Calu3 (cell line): ENCODE measurements around the gene PADI1. TPM values are rescaled to one million over a fixed set of nuclear protein-coding genes. Genes with fewer than 3 reads are reported as not detected.
A peak's percentile ranks its signal among the peaks of the same experiment; 100 is the strongest.
"Not testable (repeated sequence)": the region's sequence is repeated elsewhere in the genome, so short reads cannot be mapped to it uniquely, and the experiment has no call there.

ENCODE experiments used
- BruUV-seq: library from RNA; stranded (reverse); fragments of 400-500 nt; replicated peaks from 2 replicates; lab custom pipeline; 2021; lab: Mats Ljungman, UMichigan
- CTCF ChIA-PET: fragments of 300-600 bp; sonication (Branson Sonifier 250); formaldehyde crosslinking; loops from one replicate; lab custom pipeline; 2022; ENCODE audit warnings: antibody characterized with exemption; lab: Charles Lee
- DNase-seq: peaks from one replicate; pipeline ENCODE4 v3.0.0; 2022
- H3K27ac Mint-ChIP-seq: one replicate; pipeline ENCODE4 v1.8.0; 2022; ENCODE audit warnings: mixed read lengths; ENCODE audit not compliant: unreplicated experiment
- H3K27me3 Mint-ChIP-seq: one replicate; pipeline ENCODE4 v1.8.0; 2022; ENCODE audit warnings: mixed read lengths; ENCODE audit not compliant: unreplicated experiment
- H3K36me3 Mint-ChIP-seq: one replicate; pipeline ENCODE4 v1.8.0; 2022; ENCODE audit warnings: mild to moderate bottlenecking, moderate library complexity, mixed read lengths; ENCODE audit not compliant: insufficient read depth, unreplicated experiment
- H3K4me1 Mint-ChIP-seq: one replicate; pipeline ENCODE4 v1.8.0; 2022; ENCODE audit warnings: mild to moderate bottlenecking, low read depth, mixed read lengths; ENCODE audit not compliant: unreplicated experiment
- H3K4me3 Mint-ChIP-seq: one replicate; pipeline ENCODE4 v1.8.0; 2022; ENCODE audit warnings: mild to moderate bottlenecking, low read depth, moderate library complexity, mixed read lengths; ENCODE audit not compliant: unreplicated experiment
- H3K9me3 Mint-ChIP-seq: one replicate; pipeline ENCODE4 v1.8.0; 2022; ENCODE audit warnings: low read depth, mixed read lengths; ENCODE audit not compliant: unreplicated experiment
- intact Hi-C: fragments of 100-400 bp; cut with micrococcal nuclease; formaldehyde crosslinking; loops from one replicate; pipeline ENCODE4 v1.10.0; 2022; ENCODE audit not compliant: unreplicated experiment
- total RNA-seq: library from RNA; stranded (reverse); gene quantifications from 2 replicates; pipeline ENCODE4 v1.2.3, GENCODE V29; 2022
- TF ChIP-seq, protein P1 (sequence below): fragments of 200-600 bp; IDR thresholded peaks from one replicate; pipeline ENCODE4 v1.8.0; 2022; ENCODE audit warnings: antibody characterized with exemption; ENCODE audit not compliant: unreplicated experiment

PADI1 gene
- total RNA-seq, 1 experiment from 2014 or later: 2.3 TPM

DNA sequence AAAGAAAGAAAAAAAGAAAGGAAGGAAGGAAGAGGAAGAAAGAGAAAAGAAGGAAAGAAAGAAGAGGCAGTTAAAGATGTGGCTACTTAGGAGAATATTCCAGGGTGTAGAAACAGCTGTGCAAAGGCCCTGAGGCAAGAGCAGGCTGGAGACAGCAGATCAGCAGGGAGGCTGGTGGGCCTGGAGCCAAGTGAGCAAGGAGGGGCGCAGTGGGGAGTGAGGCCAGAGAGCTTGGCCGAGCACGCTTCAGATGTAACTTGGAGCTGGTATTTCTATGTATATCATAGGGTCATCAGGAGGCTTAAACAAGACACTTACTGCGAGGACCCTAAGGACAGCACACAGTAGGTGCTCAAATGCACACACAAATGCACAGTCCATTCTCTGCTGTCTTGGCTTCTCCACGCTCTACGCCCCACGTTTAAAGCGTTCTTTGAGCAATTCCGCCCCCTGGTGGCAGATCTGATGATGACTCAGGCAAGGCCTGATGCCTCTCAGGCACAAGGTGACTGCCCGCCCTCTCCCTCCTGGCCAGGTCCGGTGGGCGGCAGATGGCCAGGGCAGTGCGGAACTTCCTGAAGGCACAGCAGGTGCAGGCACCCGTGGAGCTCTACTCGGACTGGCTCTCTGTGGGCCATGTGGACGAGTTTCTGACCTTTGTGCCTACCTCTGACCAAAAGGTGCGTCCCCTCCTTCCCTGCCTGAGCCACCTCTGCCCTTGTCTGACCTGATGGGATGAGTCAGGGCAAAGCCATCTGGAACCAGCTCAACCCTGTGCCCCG is 32.0 kb downstream of the PADI1 start:
- BruUV-seq: no TSS peak
- Mint-ChIP-seq H3K36me3 (peaks cover 24% of the 10 kb centered on the region), H3K27ac (peak overlapping the region; percentile 8), H3K4me3 (no peak overlapping the region), H3K4me1 (peaks cover 51% of the 10 kb centered on the region), H3K9me3 (no peaks in the 10 kb centered on the region), H3K27me3 (no peaks in the 10 kb centered on the region)
- CTCF ChIA-PET: interaction anchor here (0.7 to 1.8 kb wide), 6 partner anchors 14 to 112 kb away, joined by 3 to 11 read pairs (median 3); no protein-coding TSS in a partner anchor
- TF ChIP-seq, protein P1, sequence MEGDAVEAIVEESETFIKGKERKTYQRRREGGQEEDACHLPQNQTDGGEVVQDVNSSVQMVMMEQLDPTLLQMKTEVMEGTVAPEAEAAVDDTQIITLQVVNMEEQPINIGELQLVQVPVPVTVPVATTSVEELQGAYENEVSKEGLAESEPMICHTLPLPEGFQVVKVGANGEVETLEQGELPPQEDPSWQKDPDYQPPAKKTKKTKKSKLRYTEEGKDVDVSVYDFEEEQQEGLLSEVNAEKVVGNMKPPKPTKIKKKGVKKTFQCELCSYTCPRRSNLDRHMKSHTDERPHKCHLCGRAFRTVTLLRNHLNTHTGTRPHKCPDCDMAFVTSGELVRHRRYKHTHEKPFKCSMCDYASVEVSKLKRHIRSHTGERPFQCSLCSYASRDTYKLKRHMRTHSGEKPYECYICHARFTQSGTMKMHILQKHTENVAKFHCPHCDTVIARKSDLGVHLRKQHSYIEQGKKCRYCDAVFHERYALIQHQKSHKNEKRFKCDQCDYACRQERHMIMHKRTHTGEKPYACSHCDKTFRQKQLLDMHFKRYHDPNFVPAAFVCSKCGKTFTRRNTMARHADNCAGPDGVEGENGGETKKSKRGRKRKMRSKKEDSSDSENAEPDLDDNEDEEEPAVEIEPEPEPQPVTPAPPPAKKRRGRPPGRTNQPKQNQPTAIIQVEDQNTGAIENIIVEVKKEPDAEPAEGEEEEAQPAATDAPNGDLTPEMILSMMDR: peak; percentile 80
- peak; percentile 89 for DNase-seq
- intact Hi-C loops: loop anchor here (1.0 to 10.0 kb wide), 4 partner anchors 98 to 168 kb away; no protein-coding TSS in a partner anchor

DNA sequence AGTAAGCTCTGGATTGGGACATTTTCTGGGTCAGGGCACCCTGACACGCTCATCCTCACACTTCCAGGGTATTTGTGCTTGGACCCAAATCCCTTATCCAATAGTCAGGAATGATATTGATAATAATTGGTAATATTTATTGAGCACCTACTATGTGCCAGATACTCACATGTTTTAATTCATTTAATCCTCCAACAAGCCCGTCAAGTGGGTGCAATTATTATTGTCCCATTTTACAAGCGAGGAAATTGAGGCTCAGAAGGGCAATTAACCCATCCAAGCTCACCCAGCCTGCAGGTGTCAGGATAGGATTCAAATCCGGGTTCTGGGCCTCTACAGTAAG is 32.6 kb downstream of the PADI1 start:
- H3K4me3 Mint-ChIP-seq: no peak overlapping the region
- BruUV-seq: no TSS peak
- intact Hi-C loops: loop anchor here (1.0 to 10.0 kb wide), 4 partner anchors 97 to 167 kb away; no protein-coding TSS in a partner anchor
- H3K27ac Mint-ChIP-seq: no peak overlapping the region
- no peaks in the 10 kb centered on the region for H3K27me3 Mint-ChIP-seq
- H3K36me3 Mint-ChIP-seq: peaks cover 19% of the 10 kb centered on the region
- peaks cover 45% of the 10 kb centered on the region for H3K4me1 Mint-ChIP-seq
- no peaks in the 10 kb centered on the region for H3K9me3 Mint-ChIP-seq
- CTCF ChIA-PET: interaction anchor here (0.7 to 1.8 kb wide), 6 partner anchors 13 to 112 kb away, joined by 3 to 11 read pairs (median 3); no protein-coding TSS in a partner anchor
- TF ChIP-seq, protein P1: no peak
- DNase-seq: no peak

DNA sequence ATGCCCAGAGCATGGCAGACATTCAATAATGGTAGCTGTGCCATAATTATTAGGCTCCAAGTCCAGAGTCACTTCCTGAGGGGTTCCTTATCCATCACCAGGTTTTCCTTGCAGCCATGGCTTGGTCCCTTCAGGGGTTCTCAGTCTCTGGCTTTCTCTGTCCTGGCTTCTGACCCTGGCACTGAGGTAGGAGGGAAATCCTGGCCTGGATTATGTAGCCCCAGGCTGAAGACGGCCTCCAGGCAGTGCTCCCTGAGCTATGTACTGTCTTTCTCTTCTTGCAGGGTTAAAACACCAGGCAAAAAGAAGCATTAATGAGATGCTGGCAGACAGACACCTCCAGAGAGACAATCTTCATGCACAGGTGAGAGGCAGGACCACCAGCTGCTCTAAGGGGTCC is 34.5 kb downstream of the PADI1 start:
- no peak overlapping the region for H3K4me3 Mint-ChIP-seq
- H3K36me3 Mint-ChIP-seq: peaks cover 7% of the 10 kb centered on the region
- BruUV-seq: no TSS peak
- CTCF ChIA-PET: no interaction called here
- H3K27me3 Mint-ChIP-seq: no peaks in the 10 kb centered on the region
- DNase-seq: peak; percentile 69
- H3K27ac Mint-ChIP-seq: no peak overlapping the region
- intact Hi-C loops: loop anchor here (10.0 kb wide), 2 partner anchors 95 to 165 kb away; no protein-coding TSS in a partner anchor
- peaks cover 33% of the 10 kb centered on the region for H3K4me1 Mint-ChIP-seq
- no peaks in the 10 kb centered on the region for H3K9me3 Mint-ChIP-seq
- TF ChIP-seq, protein P1: no peak

DNA sequence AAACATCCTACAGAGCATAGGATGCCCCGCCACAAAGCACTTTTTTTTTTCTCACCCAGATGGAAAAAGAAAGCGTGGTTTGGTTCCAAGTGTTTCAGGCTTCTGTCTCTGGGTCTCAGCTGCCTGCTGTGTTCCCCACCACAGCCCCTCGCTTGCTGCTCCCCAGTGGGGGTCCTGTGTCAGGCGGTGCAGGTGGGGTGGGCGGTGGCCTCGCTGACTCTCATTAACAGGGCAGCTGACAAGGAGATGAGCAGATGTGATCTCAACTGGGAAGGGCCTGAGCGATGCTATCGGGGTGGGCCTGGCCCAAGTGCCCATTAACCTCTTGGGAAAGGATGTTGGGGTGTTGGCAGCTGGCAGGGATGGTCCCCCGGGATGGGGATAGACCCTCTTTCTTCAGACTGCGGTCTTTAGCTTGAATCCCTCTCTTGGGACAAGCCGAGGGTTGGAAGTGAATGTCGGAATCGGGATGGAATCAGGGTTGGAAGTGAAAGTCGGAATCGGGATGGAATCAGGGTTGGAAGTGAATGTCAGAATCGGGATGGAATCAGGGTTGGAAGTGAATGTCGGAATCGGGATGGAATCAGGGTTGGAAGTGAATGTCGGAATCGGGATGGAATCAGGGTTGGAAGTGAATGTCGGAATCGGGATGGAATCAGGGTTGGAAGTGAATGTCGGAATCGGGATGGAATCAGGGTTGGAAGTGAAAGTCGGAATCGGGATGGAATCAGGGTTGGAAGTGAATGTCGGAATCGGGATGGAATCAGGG is 36.3 kb downstream of the PADI1 start:
- DNase-seq, H3K27ac Mint-ChIP-seq, H3K4me3 Mint-ChIP-seq, H3K36me3 Mint-ChIP-seq, H3K27me3 Mint-ChIP-seq, CTCF ChIA-PET, intact Hi-C loops, BruUV-seq, H3K9me3 Mint-ChIP-seq: not testable (repeated sequence)
- peaks cover 28% of the 10 kb centered on the region for H3K4me1 Mint-ChIP-seq

DNA sequence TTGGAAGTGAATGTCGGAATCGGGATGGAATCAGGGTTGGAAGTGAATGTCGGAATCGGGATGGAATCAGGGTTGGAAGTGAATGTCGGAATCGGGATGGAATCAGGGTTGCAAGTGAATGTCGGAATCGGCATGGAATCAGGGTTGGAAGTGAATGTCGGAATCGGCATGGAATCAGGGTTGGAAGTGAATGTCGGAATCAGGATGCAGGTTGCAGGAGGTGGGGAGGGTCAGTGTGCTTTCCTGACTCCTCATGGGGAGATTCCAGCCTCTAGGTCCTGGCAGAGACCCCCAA is 36.8 kb downstream of the PADI1 start:
- CTCF ChIA-PET, H3K27ac Mint-ChIP-seq: not testable (repeated sequence)

More for the DNA sequence above, 36.8 kb downstream of the PADI1 start:
- H3K27me3 Mint-ChIP-seq, H3K36me3 Mint-ChIP-seq, DNase-seq, H3K4me3 Mint-ChIP-seq, intact Hi-C loops, BruUV-seq, H3K9me3 Mint-ChIP-seq: not testable (repeated sequence)
- peaks cover 28% of the 10 kb centered on the region for H3K4me1 Mint-ChIP-seq
